Germinal center (tissue), 1 donor: Measurements from ENCODE around the gene OPHN1.
"Not testable (repeated sequence)": the region's sequence is repeated elsewhere in the genome, so short reads cannot be mapped to it uniquely, and the experiment has no call there.

Experiments used
- DNase-seq: peaks from one replicate; pipeline ENCODE4 v3.0.0; 2012; ENCODE audit warnings: mixed read lengths, low spot score

OPHN1 gene

DNA sequence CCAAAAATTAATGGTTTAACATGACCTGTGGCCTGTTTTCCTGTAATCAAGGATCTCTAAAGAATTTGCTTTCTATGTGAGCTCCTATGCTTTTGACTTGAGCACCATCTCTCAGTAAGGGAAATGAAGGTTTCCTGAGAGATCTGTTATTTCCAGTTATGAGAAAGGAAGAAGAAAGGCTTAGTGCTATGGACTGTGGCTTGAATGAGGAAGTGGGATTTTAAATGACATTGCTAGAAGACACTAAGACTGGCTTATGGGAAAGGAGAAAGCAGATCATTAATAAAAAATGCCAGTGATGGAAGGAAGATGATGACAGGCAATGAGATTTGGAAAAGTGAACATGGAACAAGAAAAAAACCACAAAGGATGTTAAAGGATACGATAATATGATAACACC is 285.4 kb downstream of the OPHN1 start:
- DNase-seq = no peak

DNA sequence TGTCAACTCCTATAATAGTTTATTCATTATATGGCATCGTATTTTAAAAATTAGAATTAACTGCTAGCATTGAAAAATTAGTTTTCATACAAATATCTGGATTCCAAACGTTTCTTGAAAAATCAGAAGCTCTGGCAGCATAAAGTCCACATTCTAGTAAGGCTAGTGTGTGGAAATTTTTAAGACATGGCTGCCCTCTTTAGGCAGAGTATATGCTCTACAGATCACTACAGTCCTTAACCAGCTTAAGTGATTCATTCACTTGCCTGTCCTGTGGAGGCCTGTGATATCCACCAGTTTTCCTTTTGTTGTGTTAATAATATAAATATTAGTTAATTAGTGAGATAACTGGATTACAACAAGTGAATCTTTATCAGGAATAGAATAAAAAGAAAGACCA is 287.2 kb downstream of the OPHN1 start:
- no peak for DNase-seq

DNA sequence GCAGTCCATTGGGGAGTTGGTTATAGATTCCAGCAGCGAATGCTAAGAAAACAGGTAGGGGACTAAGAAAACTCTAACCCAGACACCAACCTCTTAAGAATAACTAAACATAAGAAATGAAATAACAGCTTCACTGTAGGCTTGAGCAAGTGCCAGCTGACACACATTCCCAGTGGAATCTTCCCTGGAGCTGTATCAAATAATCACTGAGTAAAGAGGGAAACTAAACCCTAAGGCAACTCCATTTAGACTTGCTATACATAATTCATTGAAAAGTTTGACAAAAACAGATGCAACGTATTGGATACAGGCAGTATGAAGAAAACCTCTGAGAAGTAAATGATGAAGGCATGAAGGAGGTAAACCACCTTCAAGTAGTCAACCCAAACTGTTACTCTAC is 293.5 kb downstream of the OPHN1 start:
- no peak for DNase-seq

DNA sequence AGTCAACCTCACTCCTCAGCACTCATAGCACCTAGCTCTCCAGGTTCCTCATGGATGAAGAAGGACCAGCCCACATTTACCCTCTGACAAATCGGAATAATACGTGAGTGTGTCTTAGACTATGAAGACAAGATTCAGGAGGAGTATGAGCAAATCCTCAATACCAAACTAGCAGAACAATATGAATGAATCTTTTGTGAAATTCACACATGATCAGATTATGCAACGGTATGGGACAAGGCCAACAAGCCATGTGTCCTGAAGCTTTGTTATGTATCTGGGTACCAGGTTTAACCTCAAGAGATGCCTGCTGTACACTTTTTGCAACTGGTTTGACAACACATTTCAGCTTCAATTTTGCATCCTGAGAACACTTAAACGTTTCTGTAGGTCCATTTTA is 300.1 kb downstream of the OPHN1 start:
- DNase-seq = no peak

DNA sequence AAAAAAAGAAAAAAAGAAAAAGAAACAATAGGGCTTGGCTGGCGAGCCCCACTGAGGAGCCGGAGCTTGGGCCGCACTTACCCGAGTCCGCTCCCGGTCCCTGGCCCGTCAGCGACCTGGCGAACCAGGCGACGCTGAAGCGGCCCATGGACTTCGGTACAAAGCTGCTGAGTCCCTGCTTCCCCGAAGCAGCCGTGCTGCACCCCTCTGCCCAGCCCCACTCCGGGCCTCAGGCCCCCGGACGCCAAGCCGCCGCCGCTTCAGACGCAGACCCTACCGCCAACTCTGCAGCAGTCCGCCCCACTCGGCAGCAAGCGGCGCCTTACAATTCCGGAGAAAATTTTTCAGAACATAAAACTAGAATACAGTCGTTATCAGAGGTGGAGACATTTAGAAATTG is 300.5 kb downstream of the OPHN1 start:
- DNase-seq = no peak

DNA sequence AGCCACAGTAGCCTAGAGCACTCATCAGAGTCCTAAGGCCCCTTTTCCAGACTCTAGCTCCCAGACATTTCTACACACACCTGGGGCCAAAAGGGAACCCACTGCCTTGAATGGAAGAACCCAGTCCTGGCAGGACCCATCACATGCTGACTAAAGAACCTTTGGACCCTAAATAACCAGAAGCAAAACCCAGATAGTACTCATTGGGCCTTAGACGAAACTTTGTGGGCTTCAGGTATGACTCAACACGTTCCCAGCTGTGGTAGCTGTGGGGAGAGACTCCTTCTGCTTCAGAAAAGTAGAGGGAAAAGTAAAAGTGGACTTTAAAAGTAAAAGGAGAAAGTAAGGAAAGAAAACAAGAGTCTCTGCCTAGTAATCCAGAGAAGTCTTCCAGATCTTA is 311.5 kb downstream of the OPHN1 start:
- DNase-seq = no peak

DNA sequence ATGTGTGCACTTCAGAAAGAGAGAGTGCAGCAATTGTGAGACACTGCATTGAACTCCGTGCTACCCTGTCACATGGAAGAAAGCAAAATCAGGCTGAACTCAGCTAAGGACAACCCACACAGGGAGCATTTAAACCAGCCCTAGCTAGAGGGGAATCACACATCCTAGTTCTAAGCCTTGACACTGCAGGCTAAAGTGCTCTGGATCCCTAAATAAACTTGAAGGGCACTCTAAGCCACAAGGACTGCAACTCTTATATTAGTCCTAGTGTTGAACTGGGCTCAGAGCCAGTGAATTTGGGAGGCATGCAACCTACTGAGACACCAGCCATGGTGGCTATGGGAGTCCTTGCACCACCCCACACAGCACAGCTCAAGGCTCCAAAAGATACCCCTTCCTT is 311.9 kb downstream of the OPHN1 start:
- DNase-seq = no peak

DNA sequence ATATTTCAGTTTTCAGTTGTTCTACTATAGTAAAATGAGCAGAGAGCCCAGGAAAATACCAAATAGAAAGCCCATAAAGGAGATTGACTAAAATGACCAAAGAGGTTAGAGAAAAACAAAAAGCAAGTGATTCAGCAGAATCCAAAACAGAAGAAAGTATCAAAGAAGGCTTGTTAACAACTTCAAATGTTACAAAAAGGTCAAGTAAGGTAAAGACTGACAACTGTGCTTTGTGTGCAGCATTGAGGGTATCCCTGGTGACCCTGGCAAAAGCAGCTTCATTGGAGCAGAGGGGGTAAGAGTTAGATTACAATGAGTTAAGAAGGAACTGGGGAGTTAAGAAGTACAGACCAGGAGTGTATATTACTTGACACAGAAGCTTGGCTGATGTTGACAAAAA is 317.9 kb downstream of the OPHN1 start:
- no peak for DNase-seq

DNA sequence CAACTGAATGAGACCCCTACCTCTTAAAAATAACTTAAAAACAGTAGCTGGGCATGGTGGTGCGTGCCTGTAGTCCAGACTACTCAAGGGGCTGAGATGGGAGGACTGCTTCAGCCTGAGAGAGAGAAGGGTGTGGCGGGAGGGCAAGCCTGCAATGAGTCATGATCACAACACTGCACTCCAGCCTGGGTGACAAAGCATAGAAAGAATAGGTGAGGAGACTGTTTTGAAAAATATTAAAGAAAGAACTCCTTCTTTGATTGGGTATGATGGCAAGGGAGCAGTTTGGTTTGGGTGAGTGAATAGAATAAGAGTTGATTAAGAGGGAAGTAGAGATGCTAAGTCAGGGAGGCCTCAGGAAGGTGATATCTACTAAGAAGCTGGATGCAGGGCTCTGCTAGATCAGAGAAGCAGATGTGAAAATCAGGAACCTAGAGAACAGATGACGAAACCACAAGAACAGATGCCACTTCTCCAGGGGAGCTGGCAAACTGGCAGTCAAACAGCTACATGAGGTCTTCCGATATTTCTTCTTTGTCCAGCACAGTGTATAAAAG is 318.6 kb downstream of the OPHN1 start:
- DNase-seq = no peak

DNA sequence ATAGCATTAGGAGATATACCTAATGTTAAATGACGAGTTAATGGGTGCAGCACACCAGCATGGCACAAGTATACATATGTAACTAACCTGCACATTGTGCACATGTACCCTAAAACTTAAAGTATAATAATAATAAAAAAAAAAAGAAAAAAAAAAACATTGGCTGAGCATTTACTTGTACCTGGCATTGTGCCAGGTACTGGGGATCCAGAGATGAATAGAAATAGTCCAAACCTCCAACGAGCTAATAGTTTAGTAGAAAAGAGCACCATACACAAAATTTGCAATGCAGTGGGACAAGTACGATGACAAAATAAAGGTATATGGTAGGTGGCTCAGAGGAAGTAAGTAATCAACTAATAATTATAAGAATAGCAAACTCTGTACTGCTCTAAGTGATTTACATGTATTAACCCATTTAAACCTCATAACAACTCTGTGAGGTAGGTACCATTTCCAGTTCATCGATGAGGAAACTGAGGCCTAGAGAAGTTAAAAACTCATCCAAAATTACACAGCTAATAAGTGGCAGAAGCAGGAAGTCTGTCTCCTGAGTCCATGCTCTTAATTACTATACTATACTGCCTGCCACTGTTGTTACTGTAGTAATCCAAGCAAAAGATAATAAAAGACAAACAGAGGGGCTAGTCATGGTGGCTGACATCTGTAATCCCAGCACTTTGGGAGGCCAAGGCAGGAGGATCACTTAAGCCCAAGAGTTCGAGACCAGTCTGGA is 319.3 kb downstream of the OPHN1 start:
- no peak for DNase-seq

DNA sequence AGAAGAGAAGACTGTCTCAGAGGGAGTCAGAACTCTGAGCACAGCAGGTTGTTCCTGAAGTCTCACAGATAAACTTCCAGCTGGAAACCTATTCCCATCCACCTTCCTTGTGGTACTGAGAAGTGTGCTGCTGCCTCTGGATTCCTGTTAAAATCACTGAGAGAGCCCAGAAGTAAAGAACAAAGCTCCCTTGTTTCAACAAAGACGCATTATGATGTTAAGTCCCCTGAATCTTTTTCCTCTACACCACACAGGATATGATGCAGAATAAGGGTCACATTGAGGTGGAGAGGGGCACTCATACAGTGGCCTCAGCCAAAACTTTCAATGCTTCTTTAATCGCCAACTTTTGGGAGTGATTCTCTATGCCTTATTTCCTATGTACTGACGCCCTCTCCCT is 321.0 kb downstream of the OPHN1 start:
- no peak for DNase-seq

DNA sequence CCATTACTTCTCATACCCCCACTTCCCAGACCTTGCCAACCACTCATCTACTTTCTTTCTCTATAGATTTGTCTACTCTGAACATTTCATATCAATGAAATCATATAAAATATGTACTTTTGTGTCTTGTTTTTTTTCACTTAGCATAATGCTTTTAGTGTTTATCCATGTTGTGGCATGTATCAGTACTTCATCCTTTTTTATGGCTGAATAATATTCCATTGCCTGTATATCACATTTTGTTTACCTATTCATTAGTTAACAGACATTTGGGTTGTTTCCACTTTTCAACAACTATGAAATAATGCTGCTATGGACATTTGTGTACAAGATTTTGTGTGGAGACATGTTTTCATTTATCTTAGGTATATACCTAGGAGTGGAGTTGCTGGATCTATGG is 324.1 kb downstream of the OPHN1 start:
- DNase-seq = no peak

DNA sequence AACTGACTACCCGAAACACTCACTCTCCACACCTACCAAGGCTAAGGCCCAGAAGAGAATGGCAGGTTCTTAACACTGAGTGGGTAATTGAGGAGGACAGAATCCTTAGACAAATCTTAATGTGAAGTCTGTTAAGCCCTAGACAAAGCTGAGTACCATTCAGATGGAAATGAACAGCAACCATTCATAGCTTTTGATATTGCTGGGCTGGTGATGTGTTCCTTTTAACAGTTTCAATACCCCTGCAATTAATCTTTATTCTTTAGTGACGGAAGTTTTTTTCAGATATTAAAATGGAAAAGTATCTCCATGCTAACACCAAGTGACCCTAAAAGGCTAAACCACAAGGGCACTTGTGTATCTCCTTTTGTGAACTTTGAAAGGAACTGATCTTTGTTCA is 334.9 kb downstream of the OPHN1 start:
- DNase-seq = no peak

DNA sequence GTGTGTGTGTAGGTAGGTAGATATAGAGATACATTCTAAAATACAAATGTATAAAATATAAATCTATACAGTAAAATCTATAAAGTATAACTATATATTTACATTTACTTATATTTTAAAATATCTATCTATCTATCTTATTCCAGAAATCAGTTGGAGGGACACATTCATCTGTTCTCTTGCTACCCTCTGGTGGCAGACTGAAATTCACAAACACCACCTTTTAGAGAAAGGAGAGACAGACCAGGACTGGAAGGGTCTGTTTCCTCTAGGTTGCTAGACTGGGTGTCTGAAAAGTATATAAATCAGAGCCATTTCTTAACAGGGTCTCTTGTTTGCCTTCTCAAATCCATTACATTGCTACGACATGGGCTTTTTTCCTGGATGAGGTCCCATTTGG is 343.0 kb downstream of the OPHN1 start:
- no peak for DNase-seq

DNA sequence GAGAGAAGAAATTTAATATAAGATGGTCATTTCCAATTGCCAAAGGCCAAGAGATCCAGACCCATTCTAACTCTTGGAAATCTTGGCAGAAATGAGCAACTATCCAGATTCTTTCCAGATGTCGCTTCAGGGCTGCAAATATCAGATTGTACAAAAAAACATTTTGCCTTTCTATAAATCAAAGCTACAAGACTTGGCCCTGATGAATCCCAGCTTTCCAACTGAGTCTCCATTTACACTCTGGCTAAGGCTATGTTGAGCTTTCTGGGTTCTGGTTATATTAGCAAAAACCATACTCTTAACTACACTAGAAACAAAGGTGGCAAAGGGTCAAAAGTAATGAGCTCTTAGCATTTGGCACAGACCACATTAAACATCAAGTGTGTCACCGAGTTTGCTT is 345.8 kb downstream of the OPHN1 start:
- DNase-seq = no peak

DNA sequence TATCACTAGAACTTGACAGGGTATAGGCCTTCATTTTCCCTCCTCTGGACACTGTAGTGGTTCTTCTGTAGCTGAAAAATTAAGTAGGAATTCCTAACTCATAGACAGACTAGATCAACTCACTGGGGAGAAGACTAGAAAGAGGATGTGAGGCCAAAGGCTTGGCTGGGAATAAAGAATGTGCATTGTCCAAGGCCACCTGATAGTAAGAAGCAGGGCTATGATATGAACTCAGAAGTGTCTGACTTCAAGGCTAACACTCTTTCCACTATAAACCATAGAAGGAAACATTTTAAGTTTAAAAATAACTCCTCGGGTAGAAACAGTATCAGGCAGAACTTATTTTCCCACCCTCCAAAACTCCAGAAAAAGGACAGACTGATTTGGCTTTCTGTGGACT is 346.6 kb downstream of the OPHN1 start:
- DNase-seq = no peak

DNA sequence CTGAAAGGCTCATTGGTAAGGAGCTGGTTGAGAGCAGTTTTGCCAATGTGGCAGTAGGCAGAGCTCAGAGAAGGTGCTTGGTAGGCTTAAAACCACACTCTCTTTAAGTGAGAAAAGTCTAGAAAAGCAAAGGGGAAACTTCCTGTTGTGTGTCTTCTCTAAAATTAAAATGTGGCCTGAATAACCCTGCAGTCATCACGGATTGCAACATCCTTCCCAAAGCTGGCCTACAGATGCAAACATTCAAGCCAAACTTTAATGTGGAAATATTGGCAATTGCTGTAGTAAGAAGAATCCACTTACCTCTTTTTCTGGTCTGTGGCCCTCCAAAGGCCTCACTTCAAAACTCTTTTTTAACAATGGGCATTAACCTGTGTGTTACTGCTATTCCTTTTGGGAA is 348.5 kb downstream of the OPHN1 start:
- no peak for DNase-seq

DNA sequence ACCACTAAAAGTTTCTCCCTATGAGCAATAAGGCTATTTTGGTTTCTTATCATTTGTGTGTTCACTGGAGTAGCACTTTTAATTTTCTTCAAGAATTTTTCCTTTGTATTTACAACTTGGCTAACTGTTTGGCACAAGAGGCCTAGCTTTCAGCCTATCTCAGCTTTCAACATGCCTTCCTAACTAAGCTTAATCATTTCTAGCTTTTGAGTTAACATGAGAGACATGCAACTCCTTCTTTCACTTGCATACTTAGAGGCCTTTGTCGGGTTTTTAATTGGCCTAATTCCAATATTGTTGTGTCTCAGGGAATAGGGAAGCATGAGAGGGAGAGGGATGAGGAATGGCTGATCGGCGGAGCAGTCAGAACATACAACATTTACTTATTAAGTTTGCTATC is 349.8 kb downstream of the OPHN1 start:
- DNase-seq = no peak

DNA sequence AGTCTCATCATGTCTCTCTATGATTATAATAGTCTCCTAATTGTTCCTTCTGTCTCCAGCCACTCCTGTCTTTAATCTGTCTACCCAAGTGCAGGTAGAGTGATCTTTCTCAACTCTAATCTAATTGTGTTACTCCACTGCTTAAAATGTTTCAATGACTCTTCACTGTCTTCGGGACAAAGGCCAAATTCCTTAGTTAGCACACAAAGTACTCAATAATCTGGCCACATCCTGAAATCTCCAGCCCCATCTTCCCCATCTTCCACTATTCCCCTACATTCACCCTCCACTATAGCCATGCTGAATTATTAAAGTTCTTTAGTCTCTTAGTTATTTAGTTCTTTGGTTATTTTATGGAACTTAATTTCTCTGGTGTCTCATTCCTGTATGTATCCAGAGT is 353.3 kb downstream of the OPHN1 start:
- DNase-seq = no peak

DNA sequence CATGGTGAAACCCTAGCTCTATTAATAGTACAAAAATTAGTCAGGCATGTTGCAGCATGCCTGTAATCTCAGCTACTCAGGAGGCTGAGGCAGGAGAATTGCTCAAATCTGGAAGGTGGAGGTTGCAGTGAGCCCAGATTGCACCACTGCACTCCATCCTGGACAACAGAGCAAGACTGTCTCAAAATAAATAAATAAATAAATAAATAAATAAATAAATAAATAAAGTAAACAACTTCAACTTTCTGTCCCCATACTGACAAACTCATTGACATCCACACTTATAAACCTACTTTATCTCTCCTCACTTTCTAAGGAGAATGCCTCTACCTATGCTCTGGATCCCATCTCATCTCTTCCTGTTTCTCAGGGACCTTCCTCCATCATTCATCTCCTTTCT is 354.5 kb downstream of the OPHN1 start:
- DNase-seq = not testable (repeated sequence)

DNA sequence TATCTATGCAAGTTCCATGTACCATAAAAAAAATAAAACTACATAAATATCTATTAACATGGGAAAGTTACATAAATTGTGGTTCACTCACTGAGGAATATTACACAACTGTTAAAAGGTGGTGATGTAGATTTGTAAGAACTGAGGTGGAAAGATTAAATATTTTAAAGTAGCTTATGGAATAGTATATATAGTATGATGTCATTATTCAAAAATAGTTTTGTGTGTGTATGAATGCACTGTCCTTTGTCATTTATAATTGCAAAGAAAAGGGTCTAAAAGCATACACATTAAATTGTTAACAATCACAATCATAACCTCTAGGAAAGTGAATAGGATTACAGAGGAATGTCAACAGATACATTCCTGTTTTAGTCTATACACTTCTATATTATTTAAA is 355.9 kb downstream of the OPHN1 start:
- no peak for DNase-seq

DNA sequence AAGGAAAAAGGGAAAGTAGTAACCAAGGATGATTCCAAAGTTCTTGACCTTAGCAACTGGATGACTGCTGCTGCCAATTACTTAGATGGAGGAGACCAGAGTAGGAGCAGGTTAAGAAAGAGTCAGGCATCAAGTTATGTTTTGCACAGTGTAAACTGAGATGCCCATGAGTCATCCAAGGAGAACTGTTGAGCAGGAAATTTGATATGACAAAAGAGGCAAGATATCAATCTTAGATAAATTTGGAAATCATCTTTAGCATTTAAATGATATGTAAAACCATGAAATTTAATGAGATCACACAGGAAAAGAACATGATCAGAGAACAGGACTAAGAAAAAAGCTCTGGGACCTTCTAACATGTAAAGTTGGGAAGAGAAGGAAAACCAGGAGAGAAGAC is 361.3 kb downstream of the OPHN1 start:
- no peak for DNase-seq

DNA sequence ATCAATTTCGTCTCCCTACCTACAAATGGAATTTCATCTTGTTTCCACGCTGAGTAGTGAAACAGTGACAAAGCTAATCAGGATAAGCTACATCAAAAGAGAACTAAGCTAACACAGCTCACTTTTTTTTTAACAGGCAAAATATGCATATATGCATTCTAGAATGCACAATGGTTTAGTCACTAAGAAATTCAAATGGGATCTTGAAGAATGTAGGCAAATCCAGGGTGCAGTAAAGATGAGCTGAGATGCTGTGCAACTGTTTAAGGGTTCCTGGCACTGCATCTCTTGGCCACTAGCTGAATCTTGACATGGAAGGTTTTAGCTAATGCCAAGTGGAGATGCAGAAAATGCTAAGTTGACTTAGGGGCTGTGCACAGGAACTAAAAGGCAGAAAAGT is 363.2 kb downstream of the OPHN1 start:
- not testable (repeated sequence) for DNase-seq

DNA sequence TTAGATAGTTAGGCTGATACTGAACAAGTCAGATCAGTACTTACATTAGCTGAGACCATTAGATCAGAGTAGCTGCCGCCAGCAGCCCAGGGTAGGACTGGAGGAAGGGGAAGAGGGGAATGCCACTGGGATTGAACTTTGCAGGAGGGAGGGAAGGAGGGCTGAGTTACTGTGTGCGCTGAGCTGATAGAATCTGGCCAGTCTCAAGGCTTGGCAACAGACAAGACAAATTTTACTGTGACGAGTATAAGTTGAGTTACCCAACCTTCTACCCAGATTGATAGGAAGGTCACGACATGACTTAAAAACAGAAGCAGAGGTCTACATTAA is 372.1 kb downstream of the OPHN1 start:
- DNase-seq = no peak
